SK-N-SH treated with all-trans-retinoic acid at 6 μM for 48 hours (cell line): Measurements from ENCODE around the gene IFT122.

Experiments
- ATAC-seq: fragments of 200-7000 bp; cut with Tn5 transposase; 3 replicates; pipeline ENCODE4 v1.9.1; 2020; ENCODE audit warnings: mild to moderate bottlenecking, moderate library complexity
- BACH2 ChIP-seq: fragments of 250-450 bp; sonication (Bioruptor Pico); IDR thresholded peaks from 2 replicates; pipeline ENCODE4 v1.9.0; 2021; ENCODE audit warnings: mild to moderate bottlenecking, borderline replicate concordance
- CREB5 ChIP-seq: fragments of 250-450 bp; sonication (Bioruptor Pico); IDR thresholded peaks from 2 replicates; pipeline ENCODE4 v1.5.1; 2020; ENCODE audit warnings: low read depth, mild to moderate bottlenecking, moderate library complexity
- CSDC2 ChIP-seq: fragments of 250-450 bp; sonication (Bioruptor Pico); IDR thresholded peaks from 2 replicates; pipeline ENCODE4 v1.5.0; 2020; ENCODE audit warnings: mild to moderate bottlenecking, moderate library complexity
- ESRRG ChIP-seq: fragments of 250-450 bp; sonication (Bioruptor Pico); IDR thresholded peaks from 2 replicates; pipeline ENCODE4 v1.6.1; 2021; ENCODE audit warnings: mild to moderate bottlenecking
- GLIS3 ChIP-seq: fragments of 250-450 bp; sonication (Bioruptor Pico); IDR thresholded peaks from 2 replicates; pipeline ENCODE4 v1.5.0; 2020; ENCODE audit warnings: mild to moderate bottlenecking, moderate library complexity
- ISL1 ChIP-seq: fragments of 250-450 bp; sonication (Bioruptor Pico); IDR thresholded peaks from 2 replicates; pipeline ENCODE4 v2.1.2; 2022; ENCODE audit warnings: mild to moderate bottlenecking, moderate library complexity
- OSR1 ChIP-seq: fragments of 250-450 bp; sonication (Bioruptor Pico); IDR thresholded peaks from 2 replicates; pipeline ENCODE4 v1.8.0; 2022; ENCODE audit warnings: moderate library complexity, mild to moderate bottlenecking, inconsistent platforms
- PPARA ChIP-seq: fragments of 250-450 bp; sonication (Bioruptor Pico); IDR thresholded peaks from 2 replicates; pipeline ENCODE4 v1.5.0; 2020; ENCODE audit warnings: mild to moderate bottlenecking, borderline replicate concordance
- RARB ChIP-seq: fragments of 250-450 bp; sonication (Bioruptor Pico); IDR thresholded peaks from 2 replicates; pipeline ENCODE4 v1.8.0; 2021; ENCODE audit warnings: mild to moderate bottlenecking, moderate library complexity
- SNAI2 ChIP-seq: fragments of 250-450 bp; sonication (Bioruptor Pico); IDR thresholded peaks from 2 replicates; pipeline ENCODE4 v1.5.0; 2020; ENCODE audit warnings: mild to moderate bottlenecking, moderate library complexity
- TOX ChIP-seq: fragments of 250-450 bp; sonication (Bioruptor Pico); IDR thresholded peaks from 2 replicates; pipeline ENCODE4 v1.8.0; 2021; ENCODE audit warnings: mild to moderate bottlenecking, moderate library complexity, borderline replicate concordance
- ZC3H10 ChIP-seq: fragments of 250-450 bp; sonication (Bioruptor Pico); IDR thresholded peaks from 2 replicates; pipeline ENCODE4 v1.5.1; 2021; ENCODE audit warnings: mild to moderate bottlenecking, moderate library complexity
- ZFP3 ChIP-seq: fragments of 250-450 bp; sonication (Bioruptor Pico); IDR thresholded peaks from 2 replicates; pipeline ENCODE4 v1.5.0; 2020; ENCODE audit warnings: mild to moderate bottlenecking, moderate library complexity
- ZFP30 ChIP-seq: fragments of 450-650 bp; formaldehyde crosslinking; IDR thresholded peaks from 2 replicates; pipeline ENCODE4 v1.5.0; 2022; ENCODE audit warnings: mild to moderate bottlenecking, moderate library complexity
- ZNF565 ChIP-seq: fragments of 450-650 bp; formaldehyde crosslinking; conservative IDR thresholded peaks from 2 replicates; pipeline ENCODE4 v1.5.0; 2020; ENCODE audit warnings: low read depth, mild to moderate bottlenecking, moderate library complexity
- ZNF8 ChIP-seq: fragments of 450-650 bp; formaldehyde crosslinking; IDR thresholded peaks from 2 replicates; pipeline ENCODE4 v1.5.0; 2020; ENCODE audit warnings: mild to moderate bottlenecking, moderate library complexity
- TF ChIP-seq, protein P1 (sequence below): fragments of 250-450 bp; sonication (Bioruptor Pico); IDR thresholded peaks from 2 replicates; pipeline ENCODE4 v1.5.1; 2021; ENCODE audit warnings: mild to moderate bottlenecking, moderate library complexity
- TF ChIP-seq, protein P2 (sequence below): fragments of 250-450 bp; sonication (Bioruptor Pico); IDR thresholded peaks from 2 replicates; pipeline ENCODE4 v1.5.0; 2020; ENCODE audit warnings: mild to moderate bottlenecking, moderate library complexity
- TF ChIP-seq, protein P3 (sequence below): fragments of 250-450 bp; sonication (Bioruptor Pico); IDR thresholded peaks from 2 replicates; pipeline ENCODE4 v1.8.0; 2021; ENCODE audit warnings: low read depth, mild to moderate bottlenecking, moderate library complexity, borderline replicate concordance

Gene IFT122

DNA sequence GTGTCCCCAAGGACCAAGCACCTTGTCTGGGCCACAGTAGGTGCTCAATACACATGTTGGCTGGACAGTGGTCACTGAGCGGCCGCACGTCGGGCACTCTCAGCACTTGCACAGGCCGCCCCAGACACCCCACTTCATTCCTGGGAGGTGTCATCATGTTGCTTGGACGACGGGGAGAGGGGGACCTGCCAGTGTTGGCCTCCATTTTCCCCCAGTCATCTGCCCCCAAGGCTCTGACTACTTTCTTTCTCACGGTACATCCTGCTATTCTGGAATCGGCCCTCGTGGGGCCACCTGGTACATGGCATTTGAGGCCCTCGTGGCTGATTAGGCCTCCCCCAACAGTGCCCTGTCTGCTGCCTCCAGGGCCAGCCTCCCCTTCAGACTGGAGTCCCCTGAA lies 87.2 kb downstream of the IFT122 start (continued):
- TF ChIP-seq ZFP3 (no peak), ZC3H10 (CRISPR knock-in tag) (no peak), TOX (CRISPR knock-in tag) (no peak), RARB (CRISPR knock-in tag) (no peak), ZNF565 (CRISPR knock-in tag) (no peak)
- TF ChIP-seq, protein P1, sequence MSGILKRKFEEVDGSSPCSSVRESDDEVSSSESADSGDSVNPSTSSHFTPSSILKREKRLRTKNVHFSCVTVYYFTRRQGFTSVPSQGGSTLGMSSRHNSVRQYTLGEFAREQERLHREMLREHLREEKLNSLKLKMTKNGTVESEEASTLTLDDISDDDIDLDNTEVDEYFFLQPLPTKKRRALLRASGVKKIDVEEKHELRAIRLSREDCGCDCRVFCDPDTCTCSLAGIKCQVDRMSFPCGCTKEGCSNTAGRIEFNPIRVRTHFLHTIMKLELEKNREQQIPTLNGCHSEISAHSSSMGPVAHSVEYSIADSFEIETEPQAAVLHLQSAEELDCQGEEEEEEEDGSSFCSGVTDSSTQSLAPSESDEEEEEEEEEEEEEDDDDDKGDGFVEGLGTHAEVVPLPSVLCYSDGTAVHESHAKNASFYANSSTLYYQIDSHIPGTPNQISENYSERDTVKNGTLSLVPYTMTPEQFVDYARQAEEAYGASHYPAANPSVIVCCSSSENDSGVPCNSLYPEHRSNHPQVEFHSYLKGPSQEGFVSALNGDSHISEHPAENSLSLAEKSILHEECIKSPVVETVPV = no peak

GRCh38 chr3:129528589-129529100 lies 88.6 kb downstream of the IFT122 start, which contains the start of gene RHO:
RHO (plus strand) TSS chr3:129528639; CDS start chr3:129528734, 95 bp downstream.
- TF ChIP-seq, protein P2, sequence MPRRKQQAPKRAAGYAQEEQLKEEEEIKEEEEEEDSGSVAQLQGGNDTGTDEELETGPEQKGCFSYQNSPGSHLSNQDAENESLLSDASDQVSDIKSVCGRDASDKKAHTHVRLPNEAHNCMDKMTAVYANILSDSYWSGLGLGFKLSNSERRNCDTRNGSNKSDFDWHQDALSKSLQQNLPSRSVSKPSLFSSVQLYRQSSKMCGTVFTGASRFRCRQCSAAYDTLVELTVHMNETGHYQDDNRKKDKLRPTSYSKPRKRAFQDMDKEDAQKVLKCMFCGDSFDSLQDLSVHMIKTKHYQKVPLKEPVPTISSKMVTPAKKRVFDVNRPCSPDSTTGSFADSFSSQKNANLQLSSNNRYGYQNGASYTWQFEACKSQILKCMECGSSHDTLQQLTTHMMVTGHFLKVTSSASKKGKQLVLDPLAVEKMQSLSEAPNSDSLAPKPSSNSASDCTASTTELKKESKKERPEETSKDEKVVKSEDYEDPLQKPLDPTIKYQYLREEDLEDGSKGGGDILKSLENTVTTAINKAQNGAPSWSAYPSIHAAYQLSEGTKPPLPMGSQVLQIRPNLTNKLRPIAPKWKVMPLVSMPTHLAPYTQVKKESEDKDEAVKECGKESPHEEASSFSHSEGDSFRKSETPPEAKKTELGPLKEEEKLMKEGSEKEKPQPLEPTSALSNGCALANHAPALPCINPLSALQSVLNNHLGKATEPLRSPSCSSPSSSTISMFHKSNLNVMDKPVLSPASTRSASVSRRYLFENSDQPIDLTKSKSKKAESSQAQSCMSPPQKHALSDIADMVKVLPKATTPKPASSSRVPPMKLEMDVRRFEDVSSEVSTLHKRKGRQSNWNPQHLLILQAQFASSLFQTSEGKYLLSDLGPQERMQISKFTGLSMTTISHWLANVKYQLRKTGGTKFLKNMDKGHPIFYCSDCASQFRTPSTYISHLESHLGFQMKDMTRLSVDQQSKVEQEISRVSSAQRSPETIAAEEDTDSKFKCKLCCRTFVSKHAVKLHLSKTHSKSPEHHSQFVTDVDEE (CRISPR knock-in tag) = no peak
- TF ChIP-seq PPARA (CRISPR knock-in tag) = no peak
- no peak for TF ChIP-seq ZFP3
- no peak for TF ChIP-seq OSR1 (CRISPR knock-in tag)
- no peak for TF ChIP-seq ZC3H10 (CRISPR knock-in tag)
- TF ChIP-seq, protein P3, sequence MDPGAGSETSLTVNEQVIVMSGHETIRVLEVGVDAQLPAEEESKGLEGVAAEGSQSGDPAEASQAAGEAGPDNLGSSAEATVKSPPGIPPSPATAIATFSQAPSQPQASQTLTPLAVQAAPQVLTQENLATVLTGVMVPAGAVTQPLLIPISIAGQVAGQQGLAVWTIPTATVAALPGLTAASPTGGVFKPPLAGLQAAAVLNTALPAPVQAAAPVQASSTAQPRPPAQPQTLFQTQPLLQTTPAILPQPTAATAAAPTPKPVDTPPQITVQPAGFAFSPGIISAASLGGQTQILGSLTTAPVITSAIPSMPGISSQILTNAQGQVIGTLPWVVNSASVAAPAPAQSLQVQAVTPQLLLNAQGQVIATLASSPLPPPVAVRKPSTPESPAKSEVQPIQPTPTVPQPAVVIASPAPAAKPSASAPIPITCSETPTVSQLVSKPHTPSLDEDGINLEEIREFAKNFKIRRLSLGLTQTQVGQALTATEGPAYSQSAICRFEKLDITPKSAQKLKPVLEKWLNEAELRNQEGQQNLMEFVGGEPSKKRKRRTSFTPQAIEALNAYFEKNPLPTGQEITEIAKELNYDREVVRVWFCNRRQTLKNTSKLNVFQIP = no peak
- no peak for TF ChIP-seq CSDC2 (CRISPR knock-in tag)
- no peak for TF ChIP-seq ZNF8 (CRISPR knock-in tag)
- TF ChIP-seq TOX (CRISPR knock-in tag) = no peak
- no peak for TF ChIP-seq GLIS3 (CRISPR knock-in tag)
- no peak for TF ChIP-seq ISL1 (CRISPR knock-in tag)
- TF ChIP-seq, all 23 proteins: peak for 0
- no peak for ATAC-seq

DNA sequence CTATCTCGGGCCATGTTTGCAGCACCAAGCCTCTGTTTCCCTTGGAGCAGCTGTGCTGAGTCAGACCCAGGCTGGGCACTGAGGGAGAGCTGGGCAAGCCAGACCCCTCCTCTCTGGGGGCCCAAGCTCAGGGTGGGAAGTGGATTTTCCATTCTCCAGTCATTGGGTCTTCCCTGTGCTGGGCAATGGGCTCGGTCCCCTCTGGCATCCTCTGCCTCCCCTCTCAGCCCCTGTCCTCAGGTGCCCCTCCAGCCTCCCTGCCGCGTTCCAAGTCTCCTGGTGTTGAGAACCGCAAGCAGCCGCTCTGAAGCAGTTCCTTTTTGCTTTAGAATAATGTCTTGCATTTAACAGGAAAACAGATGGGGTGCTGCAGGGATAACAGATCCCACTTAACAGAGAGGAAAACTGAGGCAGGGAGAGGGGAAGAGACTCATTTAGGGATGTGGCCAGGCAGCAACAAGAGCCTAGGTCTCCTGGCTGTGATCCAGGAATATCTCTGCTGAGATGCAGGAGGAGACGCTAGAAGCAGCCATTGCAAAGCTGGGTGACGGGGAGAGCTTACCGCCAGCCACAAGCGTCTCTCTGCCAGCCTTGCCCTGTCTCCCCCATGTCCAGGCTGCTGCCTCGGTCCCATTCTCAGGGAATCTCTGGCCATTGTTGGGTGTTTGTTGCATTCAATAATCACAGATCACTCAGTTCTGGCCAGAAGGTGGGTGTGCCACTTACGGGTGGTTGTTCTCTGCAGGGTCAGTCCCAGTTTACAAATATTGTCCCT lies 89.6 kb downstream of the IFT122 start:
- TF ChIP-seq CSDC2 (CRISPR knock-in tag) (no peak), ZNF8 (CRISPR knock-in tag) (no peak), ZC3H10 (CRISPR knock-in tag) (no peak), GLIS3 (CRISPR knock-in tag) (no peak), BACH2 (CRISPR knock-in tag) (no peak), ESRRG (no peak), ZFP3 (no peak), CREB5 (CRISPR knock-in tag) (no peak)
- TF ChIP-seq, all 23 proteins: peak for 0
- no peak for ATAC-seq

- no peak for ATAC-seq
- TF ChIP-seq TOX (CRISPR knock-in tag) = no peak
- no peak for TF ChIP-seq CREB5 (CRISPR knock-in tag)
- TF ChIP-seq ZFP30 = no peak
- TF ChIP-seq ZFP3 = no peak
- TF ChIP-seq, protein P1 = no peak
- no peak for TF ChIP-seq BACH2 (CRISPR knock-in tag)
- TF ChIP-seq ZNF8 (CRISPR knock-in tag) = no peak
- no peak for TF ChIP-seq ESRRG
- TF ChIP-seq SNAI2 (CRISPR knock-in tag) = no peak
These were observed 90.3 kb downstream of the IFT122 start for GRCh38 chr3:129530251-129530791.
